ENCODE data around the gene PRLR. TPM values are rescaled to one million over a fixed set of nuclear protein-coding genes. Genes with fewer than 3 reads are reported as not detected.
A peak's percentile ranks its signal among the peaks of the same experiment; 100 is the strongest.

The PRLR gene
- total and polyA plus RNA-seq, 2 of the 13 experiments (the other 11 are each of a cell fraction or from before 2014, with no cell fraction given): 12.2 to 13.3 TPM

DNA sequence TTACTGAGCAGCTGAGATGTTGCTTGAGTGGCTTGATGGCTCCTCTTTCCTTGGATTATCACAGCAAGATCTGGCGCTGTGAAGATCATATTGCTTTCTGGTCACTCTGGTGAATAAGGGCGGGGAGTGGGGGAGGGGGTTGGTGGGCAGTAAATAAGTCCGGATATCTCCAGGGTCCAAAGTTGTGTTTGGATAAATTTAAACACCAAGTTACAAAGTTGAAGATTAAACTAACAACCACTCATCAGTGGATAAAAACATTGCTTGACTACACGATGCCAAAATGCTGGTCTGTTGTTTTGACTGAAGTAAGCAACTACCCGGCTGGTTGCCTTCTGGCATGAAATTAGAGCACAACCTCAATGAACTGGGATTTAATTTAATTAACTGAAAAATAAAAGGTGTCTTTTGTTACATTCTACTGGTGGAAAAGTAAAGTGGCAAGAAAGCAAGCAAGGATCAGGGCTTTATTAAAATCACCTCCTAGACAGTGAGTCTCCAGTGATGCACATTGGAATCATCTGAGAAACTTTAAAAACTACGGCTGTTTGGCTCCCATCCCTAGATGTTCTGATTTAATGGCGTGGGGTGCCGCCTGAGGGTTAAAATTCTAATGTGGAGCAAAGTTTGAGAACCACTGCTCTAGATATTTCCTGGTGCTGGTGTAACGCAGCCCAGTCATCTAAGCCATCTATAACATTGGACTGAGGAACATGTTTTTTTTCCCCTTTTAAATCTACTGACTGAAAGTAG is 95.8 kb downstream of the PRLR start:
- Histone ChIP-seq H3K27me3 (ENCODE audit: control insufficient read depth in 1 of 2, insufficient read depth in 2 of 2, low read length in 2 of 2) (no peaks in the 10 kb centered on the region), H3K4me3 (replicated peaks in 1 of 3; ENCODE audit: insufficient read depth in 1 of 3, low read depth in 2 of 3, low read length in 3 of 3) (peak overlapping the region; percentile 2 to 48 (median 28); a peak in 4 of 6 replicates), H3K9me3 (ENCODE audit: low read length) (no peaks in the 10 kb centered on the region), H3K79me2 (ENCODE audit: insufficient read depth, low read length) (no peaks in the 10 kb centered on the region), H3K27ac (ENCODE audit: extremely low read length, insufficient read depth, low read length) (peak overlapping the region; percentile 92), H3K4me2 (ENCODE audit: low read depth, low read length) (peak overlapping the region; percentile 69), H3K4me1 (ENCODE audit: insufficient read depth, low read length) (peaks cover 70% of the 10 kb centered on the region), H2AFZ (ENCODE audit: low read length) (no peak overlapping the region), H3K9ac (ENCODE audit: insufficient read depth, low read depth, low read length) (peak overlapping the region; percentile 66), H3K36me3 (replicated peaks in 1 of 2; ENCODE audit: control insufficient read depth in 1 of 2, insufficient read depth in 2 of 2, low read length in 2 of 2) (no peaks in the 10 kb centered on the region), H4K20me1 (ENCODE audit: insufficient read depth, low read length) (no peaks in the 10 kb centered on the region)
- TSS peak; percentile 86 for BruUV-seq (replicated peaks)
- intact Hi-C loops (cut with micrococcal nuclease; ENCODE audit: unreplicated experiment) (loop anchor here (10.0 kb wide), 1 partner anchor 350 kb away; no protein-coding TSS in a partner anchor), in situ Hi-C loops (cut with HindIII; ENCODE audit: extremely low pct_ligation_motif_present, low pct_unique_long_range_greater_than_20kb) (no loop called here)
- FAIRE-seq (peak; percentile 8), ATAC-seq (peak; percentile 79), DNase-seq (ENCODE audit: low spot score) (peak; percentile 80)
- WGBS (ENCODE audit: low lambda C conversion rate): 39% methylated on average over 9 of the region's 9 CpGs
- POLR2A ChIA-PET: interaction anchor here (0.7 to 1.9 kb wide), 6 partner anchors 16 to 61 kb away, joined by 3 to 12 read pairs (median 4); no protein-coding TSS in a partner anchor
- CTCF ChIA-PET (ENCODE audit: low intra/inter-chr PET ratio, low total read pairs): no interaction called here
- TF ChIP-seq MAZ (IDR thresholded peaks at IDR 0.05; ENCODE audit: borderline replicate concordance, low read depth, low read length) (no peak), MAZ (CRISPR knock-in tag; IDR thresholded peaks at IDR 0.05; ENCODE audit: low read depth) (0 out of 2 replicates have a peak, but pooled peaks have one; percentile 4), THAP11 (CRISPR knock-in tag; IDR thresholded peaks at IDR 0.05) (peak; percentile 24; the same call in 1 of the 2 replicates), RXRB (CRISPR knock-in tag; IDR thresholded peaks at IDR 0.05; ENCODE audit: borderline replicate concordance) (peak; percentile 30; the same call in 1 of the 2 replicates), HNF4A (CRISPR knock-in tag; IDR thresholded peaks at IDR 0.05) (peak; percentile 75), ETV5 (CRISPR knock-in tag; IDR thresholded peaks at IDR 0.05; ENCODE audit: borderline replicate concordance) (peak; percentile 15; the same call in 1 of the 2 replicates), ELF3 (CRISPR knock-in tag; IDR thresholded peaks at IDR 0.05) (peak; percentile 35; the same call in 1 of the 2 replicates), HMG20A (CRISPR knock-in tag; IDR thresholded peaks at IDR 0.05; ENCODE audit: borderline replicate concordance) (peak; percentile 26; the same call in 1 of the 2 replicates), SOX5 (CRISPR knock-in tag; IDR thresholded peaks at IDR 0.05; ENCODE audit: borderline replicate concordance) (no peak; the same call in 1 of the 2 replicates), ZNF652 (CRISPR knock-in tag; IDR thresholded peaks at IDR 0.05; ENCODE audit: borderline replicate concordance, low read depth) (peak; percentile 21; the same call in 1 of the 2 replicates), ZFP82 (CRISPR knock-in tag; IDR thresholded peaks at IDR 0.05; ENCODE audit: borderline replicate concordance) (no peak), FOXP4 (CRISPR knock-in tag; IDR thresholded peaks at IDR 0.05) (peak; percentile 78), ZMYM4 (CRISPR knock-in tag; IDR thresholded peaks at IDR 0.05) (peak; percentile 15; the same call in 1 of the 2 replicates), POGZ (CRISPR knock-in tag; IDR thresholded peaks at IDR 0.05) (peak; percentile 57; the same call in 1 of the 2 replicates), HNRNPK (IDR thresholded peaks at IDR 0.05; ENCODE audit: low read depth, low read length, poor library complexity, severe bottlenecking) (peak; percentile 52), ZNF3 (CRISPR knock-in tag; IDR thresholded peaks at IDR 0.05) (peak; percentile 76), NFIC (IDR thresholded peaks at IDR 0.05; ENCODE audit: low read length) (0 out of 2 replicates have a peak, but pooled peaks have one; percentile 28), DRAP1 (CRISPR knock-in tag; IDR thresholded peaks at IDR 0.05) (peak; percentile 72), NCOR1 (IDR thresholded peaks at IDR 0.05; ENCODE audit: borderline replicate concordance, low read length) (peak; percentile 60; the same call in 1 of the 2 replicates)
- TF ChIP-seq, protein P1, sequence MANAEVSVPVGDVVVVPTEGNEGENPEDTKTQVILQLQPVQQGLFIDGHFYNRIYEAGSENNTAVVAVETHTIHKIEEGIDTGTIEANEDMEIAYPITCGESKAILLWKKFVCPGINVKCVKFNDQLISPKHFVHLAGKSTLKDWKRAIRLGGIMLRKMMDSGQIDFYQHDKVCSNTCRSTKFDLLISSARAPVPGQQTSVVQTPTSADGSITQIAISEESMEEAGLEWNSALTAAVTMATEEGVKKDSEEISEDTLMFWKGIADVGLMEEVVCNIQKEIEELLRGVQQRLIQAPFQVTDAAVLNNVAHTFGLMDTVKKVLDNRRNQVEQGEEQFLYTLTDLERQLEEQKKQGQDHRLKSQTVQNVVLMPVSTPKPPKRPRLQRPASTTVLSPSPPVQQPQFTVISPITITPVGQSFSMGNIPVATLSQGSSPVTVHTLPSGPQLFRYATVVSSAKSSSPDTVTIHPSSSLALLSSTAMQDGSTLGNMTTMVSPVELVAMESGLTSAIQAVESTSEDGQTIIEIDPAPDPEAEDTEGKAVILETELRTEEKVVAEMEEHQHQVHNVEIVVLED (CRISPR knock-in tag; IDR thresholded peaks at IDR 0.05; ENCODE audit: borderline replicate concordance): no peak
